Lung microvascular endothelial cell (primary cell): ENCODE measurements around the gene BTNL8. TPM values are rescaled to one million over a fixed set of nuclear protein-coding genes. Genes with fewer than 3 reads are reported as not detected.

Experiments
- DNase-seq, 2 donors: peaks; one replicate each; pipeline versions ENCODE4 v3.0.0 to v3.0.0-alpha.2; 2010; ENCODE audit warnings: low read depth in 2 of 2
- total RNA-seq: library from RNA; depleted of rRNA; stranded (reverse); fragments of >200 nt; gene quantifications from 2 replicates; pipeline ENCODE4 v1.2.1, GENCODE V29; 2014

BTNL8 gene, protein sequence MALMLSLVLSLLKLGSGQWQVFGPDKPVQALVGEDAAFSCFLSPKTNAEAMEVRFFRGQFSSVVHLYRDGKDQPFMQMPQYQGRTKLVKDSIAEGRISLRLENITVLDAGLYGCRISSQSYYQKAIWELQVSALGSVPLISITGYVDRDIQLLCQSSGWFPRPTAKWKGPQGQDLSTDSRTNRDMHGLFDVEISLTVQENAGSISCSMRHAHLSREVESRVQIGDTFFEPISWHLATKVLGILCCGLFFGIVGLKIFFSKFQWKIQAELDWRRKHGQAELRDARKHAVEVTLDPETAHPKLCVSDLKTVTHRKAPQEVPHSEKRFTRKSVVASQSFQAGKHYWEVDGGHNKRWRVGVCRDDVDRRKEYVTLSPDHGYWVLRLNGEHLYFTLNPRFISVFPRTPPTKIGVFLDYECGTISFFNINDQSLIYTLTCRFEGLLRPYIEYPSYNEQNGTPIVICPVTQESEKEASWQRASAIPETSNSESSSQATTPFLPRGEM
- total RNA-seq: under 0.01 and 0.20 TPM in 2 replicates

DNA sequence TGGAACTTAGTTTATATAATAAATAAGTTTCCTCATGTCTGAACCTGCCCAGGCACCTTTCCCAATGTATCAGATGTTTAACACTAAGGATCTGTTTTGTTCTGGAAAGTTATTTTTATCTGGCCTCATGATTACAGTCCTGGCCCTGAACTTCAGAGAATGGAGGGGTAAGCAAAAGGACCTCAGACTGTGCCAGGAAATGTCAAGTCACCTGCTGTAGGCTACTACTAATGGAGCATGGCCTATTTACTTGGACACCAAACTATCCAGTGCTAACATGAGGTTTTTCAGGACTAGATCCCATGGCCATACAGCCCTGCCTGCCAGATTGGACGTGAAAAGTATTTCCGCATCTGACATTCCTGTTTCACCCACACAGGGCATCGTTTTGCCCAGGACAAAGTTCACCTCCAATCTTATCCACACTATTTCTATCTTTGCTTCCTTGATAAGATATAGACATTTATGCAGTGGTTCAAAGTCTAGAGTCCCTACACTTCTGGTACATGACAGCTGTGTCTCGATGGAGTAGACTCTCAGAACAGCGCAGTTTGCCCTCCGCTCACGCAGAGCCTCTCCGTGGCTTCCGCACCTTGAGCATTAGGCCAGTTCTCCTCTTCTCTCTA is at the start of gene BTNL8:
BTNL8 (plus strand) TSS at position 539 of the 626 bp plus-strand sequence. CDS start 152 bp downstream, outside the sequence.
- DNase-seq: no peak

DNA sequence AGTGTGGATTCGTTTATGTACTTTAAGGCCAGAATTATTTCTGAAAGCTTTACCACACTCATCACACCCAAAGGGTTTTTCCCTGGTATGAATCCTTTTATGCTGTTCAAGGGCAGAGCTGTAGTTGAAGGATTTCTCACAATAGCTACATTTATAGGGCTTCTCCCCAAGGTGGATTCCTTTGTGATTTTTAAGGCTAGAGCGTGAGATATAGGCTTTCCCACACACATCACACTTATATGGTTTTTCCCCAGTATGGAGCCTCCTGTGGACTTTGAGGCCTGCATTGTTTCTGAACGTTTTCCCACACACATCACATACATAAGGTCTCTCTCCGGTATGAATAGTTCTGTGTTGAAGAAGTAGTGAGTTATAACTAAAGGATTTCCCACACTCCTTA is 49.1 kb upstream of the BTNL8 start:
- DNase-seq: no peak

DNA sequence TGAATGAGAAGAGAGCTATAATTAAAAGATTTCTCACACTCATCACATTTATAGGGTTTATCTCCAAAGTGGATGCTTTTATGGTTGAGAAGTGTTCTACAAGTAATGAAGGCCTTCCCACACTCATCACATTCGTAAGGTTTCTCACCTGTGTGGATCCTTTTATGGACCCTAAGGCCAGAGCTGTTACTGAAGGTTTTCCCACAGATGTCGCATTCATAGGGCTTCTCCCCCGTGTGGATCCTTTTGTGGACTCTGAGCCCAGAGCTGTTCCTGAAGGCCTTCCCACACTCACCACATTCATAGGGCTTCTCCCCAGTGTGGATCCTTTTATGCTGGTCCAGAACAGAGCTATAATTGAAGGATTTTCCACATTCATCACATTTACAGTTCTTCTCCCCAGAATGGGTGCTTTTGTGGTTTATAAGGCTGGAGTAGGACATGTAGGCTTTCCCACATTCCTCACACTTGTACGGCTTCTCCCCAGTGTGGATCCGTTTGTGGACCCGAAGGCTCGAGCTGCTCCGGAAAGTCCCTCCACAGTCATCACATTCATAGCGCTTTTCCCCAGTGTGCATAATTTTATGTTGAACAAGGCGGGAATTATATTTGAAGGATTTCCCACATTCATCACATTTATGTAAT is 48.4 kb upstream of the BTNL8 start:
- DNase-seq: no peak

DNA sequence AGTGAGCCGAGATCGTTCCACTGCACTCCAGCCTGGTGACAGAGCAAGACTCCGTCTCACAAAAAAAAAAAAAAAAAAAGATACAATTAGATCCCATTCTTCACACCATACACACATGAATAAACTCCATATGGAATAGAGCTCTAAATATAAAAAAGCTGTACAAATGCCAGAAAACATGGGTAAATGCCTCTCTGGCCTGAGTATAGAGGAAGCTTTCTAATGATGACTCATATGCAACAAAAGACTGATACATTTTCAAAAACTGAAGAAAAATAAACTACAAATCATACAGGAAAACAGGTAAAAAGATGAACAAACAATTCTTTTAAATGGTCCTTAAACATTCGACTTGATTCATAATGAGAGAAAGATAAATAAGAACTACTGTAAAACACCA is 46.5 kb upstream of the BTNL8 start:
- peak; percentile 51 to 52 for DNase-seq

DNA sequence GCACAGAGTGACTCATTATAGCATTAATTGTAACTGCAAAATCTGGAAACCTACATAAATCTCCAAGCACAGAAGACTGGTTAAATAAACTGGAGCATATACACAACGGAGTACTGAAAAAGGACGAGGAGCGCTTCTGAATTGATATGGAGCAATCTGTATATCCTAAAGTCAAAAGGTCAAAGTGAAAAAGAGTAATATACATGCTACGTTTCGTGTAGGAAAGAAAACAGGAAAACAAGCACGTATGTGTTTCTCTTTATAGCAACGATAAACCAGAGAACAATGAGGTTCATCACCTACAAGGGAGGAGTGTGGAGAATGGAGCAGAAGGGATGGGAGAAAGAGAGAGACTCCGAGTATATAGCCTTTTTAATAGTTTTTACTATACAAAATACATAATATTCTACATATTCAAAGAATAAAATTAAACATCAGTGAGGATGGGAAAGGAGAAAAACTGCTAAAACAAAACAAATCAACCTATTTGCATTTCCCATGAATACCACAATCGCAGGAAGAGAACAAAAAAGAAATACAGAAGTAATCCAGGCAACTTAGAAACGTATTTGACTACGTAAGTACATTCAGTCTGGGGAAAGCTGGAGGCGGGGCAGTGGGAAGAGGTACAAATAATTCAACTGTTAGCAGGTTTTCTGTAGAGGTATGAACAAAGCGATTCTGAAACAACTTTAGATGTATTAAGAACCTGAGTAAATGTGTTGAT is 45.7 kb upstream of the BTNL8 start:
- DNase-seq: peak in 1 of 2 donors; percentile 56

DNA sequence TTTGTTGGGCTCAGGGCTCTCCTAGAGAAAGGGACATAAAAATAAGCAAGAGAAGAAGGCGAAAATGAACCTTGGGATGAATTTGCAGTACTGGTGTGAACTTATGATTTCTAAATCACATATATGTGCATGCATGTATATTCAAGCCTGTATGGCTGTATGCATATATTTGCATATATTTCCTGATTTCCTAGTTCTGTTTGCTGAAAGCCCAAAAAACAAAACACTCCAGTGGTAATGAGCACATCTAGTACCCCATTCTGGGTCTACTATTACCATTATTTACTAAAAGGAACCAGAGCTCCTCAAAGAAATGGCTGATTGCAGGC is 45.1 kb upstream of the BTNL8 start:
- no peak for DNase-seq

DNA sequence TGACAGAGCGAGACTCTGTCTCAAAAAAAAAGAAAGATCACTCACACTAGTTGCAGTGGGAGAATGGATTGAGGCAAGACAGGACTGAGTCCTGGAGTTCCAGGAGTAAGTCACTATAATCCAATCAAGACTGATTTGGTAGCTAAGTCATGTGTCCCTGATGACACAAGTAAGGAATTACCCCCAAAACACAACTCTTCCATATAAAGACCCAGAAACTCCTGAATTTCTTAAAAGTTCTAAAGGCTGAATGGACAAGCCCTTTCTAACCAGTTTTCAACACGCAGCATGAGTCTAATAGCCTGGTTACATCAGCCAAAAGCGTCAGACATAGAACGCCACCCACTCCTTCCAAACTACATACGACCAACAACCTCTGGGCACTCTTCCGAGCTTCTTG is 40.4 kb upstream of the BTNL8 start:
- no peak for DNase-seq

DNA sequence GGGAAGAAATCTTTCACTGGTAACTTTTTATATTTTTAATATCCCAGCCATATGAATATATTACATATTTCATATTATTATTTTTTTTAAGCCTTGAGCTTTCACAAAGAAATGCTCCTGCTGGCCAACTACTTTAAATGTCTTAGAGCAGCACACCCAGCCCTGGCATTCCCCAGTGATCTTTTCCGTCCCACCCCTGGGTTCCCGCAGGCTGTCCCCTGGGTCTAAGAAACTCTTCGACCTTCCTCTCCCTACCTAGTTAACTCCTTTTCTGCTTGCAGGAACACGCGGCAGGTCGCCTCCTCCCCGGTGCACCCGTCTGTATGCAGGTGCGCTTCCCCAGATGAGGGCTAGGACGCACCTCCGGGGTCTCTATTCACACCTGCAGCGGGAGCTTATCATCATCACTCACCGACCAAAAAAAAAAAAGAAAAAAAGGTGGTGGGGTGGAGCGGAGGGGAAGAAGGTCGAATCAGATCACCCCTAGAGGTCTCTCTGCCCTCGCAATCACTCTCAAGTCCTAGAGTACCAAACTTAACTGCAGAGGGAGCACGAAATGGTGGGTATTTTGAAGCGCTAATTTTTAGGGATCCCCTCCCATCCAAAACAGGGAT is 38.6 kb upstream of the BTNL8 start:
- peak; percentile 3 to 5 for DNase-seq

DNA sequence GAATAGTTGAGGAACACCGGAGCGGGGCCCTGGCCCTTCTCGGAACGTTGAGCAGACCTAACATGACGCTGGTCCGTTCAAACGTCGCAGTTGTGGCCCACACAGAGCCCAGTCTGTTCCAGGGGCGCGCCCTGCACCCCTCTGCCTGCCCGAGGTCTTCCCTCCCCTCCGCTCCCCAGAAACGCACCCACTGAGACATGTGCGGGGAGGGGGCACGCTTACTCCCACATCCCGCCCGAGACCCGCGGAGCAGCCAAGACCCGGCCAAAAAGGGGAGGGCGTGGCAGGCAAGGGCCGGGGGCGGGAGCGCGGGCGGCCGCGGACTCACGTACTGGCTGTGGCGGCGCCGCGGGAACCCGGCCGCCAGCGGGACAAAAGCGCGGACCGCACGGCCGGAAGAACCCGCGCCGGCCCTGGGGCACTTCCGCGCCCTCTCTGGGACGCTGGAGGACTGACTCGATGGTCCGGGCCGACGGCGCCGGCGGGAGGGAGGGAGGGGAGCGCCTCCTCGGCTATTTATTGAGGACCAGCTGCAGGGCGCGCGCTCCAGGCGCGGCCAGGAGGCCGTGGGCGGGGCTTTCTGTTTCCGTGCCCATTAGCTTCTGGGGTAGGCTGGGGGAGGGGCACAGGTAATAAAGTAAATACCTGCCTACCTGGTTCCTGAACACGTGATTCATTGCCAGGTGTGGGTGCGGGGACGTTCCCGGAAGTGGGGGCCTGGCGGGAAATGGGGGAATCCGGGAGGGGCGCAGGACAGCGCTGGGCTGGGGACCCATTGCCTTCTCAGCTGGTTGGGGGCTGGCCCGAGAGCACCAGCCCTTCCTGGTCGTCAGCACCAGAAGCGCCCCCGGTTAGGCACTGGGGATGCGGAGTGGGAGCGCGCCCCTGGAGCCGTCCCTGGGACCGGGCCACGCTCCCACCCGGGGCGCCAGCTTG is 37.8 kb upstream of the BTNL8 start, which contains the start of gene ZFP62:
ZFP62 (minus strand) TSS at position 390 of the 936 bp plus-strand sequence; CDS start at position 333, 57 bp downstream.
- DNase-seq: peak; percentile 95 to 96

DNA sequence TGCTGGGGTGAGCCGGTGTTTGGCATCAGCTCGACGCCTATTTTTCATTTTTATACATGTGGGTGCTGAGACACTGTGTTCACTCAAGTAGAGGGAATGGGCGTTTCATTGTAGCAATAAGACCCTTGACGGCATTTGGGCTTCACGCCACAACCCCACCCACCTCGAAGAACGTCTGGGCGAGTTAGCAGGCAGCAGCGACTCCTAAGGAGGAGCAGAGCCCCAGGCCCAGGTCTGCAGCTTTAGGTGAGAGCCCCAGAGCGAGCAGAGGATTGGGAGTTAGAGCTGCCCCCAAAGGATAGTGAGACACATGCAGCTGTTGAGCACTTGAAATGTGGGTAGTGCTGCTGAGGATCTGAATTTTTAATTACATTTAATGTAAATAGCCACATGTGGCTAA is 36.3 kb upstream of the BTNL8 start:
- no peak for DNase-seq

DNA sequence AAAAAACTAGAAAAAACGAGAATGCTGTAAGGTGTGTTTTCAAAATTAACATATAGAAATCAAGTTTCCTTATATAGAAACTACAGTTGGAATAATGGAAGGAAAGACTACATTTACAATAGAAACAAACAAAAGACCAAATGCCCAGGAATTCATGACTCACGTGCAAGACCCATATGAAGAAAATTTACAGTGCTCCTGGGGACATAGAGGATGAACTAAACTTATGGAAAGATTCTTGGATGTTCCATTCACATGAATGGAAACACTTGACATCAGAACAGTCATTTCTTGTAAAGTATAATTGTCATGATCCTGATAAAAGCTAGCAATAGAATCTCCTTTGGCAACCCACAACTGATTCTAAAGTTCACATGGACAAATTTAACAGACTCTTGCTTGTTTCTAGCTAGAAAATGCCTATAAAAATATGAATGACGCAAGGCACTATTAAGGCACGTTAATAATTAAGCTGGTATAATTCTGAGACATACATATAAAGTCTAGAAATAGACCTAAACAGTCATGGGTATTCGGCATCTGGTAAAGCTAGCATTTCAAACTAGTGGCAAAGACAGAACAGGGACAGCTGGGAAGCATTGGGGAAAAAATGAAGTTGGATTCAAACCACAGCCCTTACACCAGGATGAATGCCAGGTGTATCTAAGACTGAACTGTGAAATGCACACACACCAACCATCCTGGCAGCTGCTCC is 32.8 kb upstream of the BTNL8 start:
- no peak for DNase-seq

DNA sequence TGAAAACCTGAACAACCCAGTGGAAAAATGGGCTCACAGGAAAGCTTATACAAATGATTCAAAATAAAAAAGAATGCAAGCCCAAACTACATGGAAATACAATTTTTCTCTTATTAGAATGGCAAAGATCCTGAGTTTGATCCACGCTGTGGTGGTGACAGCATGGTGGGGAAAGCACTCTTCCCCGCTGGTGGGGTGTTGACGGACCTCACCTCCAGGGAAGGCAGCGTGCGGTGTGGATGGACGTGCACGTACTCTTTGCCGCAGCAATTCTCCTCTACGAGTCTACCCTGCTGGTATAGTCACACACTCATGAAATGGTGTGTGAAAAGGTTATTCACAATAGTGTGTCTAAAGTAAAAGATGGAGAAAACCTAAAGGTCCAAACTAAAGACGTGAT is 32.0 kb upstream of the BTNL8 start:
- DNase-seq: no peak

DNA sequence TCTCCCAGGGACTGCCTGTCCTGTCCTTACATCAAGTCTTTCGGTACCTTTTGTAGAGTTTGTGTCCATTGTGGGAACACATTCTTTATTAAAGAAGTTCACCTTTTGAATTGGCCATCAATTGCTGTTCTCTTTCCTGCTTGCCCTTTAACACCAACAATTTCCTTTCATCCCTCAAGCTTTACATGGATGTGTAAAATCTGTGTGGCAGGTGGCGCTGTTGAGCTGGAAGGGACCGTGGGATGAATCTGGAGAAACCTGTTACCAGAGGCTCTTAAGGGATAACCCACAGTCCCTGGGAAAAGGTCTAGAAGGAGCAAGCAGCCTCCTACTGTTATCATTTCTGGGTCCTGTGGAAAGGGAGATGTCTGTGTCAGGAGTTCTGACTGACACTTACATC is 30.0 kb upstream of the BTNL8 start:
- DNase-seq: peak; percentile 79 to 80

DNA sequence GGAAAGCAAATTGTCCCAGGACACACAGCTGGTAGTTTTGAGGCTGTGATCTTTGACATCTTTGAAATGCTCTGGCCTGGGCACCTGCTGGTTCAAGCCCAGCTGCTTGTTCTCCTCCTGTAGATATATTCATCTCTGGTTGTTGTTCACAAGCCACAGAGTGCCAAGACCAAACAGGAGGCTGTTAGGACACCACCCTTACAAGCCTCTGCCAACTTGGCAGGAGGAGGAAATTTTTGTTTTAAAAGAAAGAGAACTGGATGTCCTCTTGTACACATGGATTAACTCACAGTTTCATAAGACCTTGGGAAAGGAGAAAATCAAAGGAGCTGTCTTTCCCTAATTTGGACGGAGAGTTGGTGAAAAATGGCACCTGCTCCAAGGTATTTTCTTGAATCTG is 29.4 kb upstream of the BTNL8 start:
- no peak for DNase-seq

DNA sequence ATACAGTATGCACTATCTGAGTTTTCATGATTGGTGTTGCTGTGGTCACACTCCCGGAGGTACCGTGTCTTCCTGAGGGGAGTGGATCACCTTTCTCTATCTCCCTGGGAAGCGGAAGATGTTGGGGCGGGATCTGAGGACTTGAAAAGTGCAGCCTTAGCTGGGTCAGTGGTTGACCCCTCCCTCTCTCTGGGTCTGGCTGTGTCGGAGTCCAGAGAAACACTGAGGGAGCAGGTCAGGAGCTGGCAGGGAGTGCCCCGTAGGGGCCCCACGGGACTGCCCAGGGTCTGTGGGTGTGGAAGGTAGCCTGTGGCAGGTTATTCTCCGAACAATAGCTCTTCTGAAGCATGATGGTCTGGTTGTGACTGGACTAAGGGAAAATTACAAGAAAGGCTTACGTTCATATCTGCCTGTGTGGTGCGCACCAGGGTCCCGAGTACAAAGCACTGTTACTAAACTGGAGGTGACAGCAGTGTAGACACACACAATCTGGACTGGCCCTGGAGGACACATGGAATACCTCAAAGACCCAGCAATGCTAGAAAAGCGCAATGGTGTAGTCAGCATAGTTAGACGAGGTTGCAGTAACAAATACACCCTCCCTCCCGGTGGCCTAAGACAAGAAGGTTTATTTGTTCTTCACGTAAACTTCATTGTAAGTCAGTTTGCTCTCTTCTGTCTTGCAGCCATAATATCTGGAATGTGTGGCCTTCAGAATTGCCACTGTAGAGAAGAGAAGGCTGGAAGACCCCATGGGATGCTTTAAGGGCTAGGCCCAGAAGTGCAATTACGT is 28.5 kb upstream of the BTNL8 start:
- no peak for DNase-seq

DNA sequence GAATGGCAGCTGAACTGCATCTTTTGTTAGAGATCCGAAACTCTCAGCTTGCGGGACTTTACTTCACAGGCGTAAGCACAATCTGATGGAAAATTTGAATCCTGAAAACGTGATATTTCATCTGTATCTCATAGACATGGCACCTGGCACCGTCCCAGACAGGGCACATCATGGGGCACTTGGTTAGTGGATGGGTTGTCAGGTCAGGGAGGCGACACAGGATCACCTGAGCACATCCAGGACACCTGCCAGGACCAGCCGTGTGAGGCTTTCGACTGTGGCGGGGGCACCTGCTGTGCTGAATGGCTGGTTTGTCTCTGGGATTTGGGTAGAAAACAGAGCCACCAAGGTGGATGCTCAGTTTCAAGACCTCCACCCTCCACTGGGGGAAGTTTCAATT is 26.5 kb upstream of the BTNL8 start:
- DNase-seq: no peak

DNA sequence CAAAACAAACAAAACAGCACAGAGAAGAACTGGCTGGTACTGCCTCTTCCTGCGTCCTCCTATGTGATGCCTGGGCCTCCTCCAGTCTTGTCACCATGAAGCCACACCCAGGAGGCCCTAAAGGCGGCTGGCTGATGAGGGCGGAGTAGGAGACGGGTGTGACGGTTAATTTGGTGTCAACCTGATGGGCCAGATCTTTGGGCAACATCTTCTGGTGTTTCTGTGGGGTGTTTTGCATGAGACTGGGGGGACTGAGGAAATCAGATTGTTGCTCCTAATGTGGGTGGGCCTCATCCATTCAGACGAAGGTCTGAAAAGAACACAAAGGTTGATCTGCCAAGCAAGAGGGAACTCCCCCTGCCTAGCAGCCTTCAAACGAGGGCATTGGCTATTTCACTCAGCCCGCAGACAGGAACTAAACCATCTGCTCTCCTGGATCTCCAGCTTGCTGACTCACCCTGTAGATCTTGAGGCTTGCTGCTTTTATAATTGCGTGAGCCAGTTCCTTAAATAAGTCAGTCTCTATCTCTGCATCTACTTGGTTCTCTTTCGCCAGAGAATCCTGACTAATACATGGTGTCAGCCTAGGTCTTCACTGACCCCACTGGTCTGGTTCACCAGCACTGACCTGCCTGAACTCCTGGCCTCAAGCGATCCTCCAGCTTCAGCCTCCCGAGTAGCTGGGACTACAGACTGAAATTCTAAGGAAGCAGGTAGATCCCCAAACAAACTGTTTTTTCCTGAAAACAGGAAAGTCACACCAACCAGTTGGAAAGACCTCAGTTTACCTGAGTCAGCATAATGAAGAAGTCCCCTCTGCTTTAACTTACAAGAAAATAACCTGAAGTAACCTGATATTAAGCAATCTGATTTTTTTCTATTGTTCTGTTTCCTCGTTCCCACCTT is 25.1 kb upstream of the BTNL8 start:
- DNase-seq: peak in 1 of 2 donors; percentile 38
